ENCODE results near the gene PLAC9. TPM values are rescaled to one million over a fixed set of nuclear protein-coding genes. Genes with fewer than 3 reads are reported as not detected.

Gene PLAC9, protein sequence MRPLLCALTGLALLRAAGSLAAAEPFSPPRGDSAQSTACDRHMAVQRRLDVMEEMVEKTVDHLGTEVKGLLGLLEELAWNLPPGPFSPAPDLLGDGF
- total RNA-seq (2021): 4.6 to 7.3 TPM (median 6.6 TPM) in 3 replicates
- Bru-seq, nascent RNA: percentile 31 among the genes with signal in this experiment
- long read RNA-seq, experiment 1, transcript PLAC9-201 (4 exons, 785 nt): major isoform, 6 of 6 reads
- long read RNA-seq, experiment 1, partial matches to known transcripts: 0 of 6 reads
- long read RNA-seq, experiment 1, other reads (novel, unspliced or antisense): 0 of 6 reads
- long read RNA-seq, experiment 2, transcript PLAC9-201 (4 exons, 785 nt): major isoform, 6 of 6 reads
- long read RNA-seq, experiment 2, partial matches to known transcripts: 0 of 6 reads
- long read RNA-seq, experiment 2, other reads (novel, unspliced or antisense): 0 of 6 reads
- long read RNA-seq, experiment 3: 0 reads

DNA sequence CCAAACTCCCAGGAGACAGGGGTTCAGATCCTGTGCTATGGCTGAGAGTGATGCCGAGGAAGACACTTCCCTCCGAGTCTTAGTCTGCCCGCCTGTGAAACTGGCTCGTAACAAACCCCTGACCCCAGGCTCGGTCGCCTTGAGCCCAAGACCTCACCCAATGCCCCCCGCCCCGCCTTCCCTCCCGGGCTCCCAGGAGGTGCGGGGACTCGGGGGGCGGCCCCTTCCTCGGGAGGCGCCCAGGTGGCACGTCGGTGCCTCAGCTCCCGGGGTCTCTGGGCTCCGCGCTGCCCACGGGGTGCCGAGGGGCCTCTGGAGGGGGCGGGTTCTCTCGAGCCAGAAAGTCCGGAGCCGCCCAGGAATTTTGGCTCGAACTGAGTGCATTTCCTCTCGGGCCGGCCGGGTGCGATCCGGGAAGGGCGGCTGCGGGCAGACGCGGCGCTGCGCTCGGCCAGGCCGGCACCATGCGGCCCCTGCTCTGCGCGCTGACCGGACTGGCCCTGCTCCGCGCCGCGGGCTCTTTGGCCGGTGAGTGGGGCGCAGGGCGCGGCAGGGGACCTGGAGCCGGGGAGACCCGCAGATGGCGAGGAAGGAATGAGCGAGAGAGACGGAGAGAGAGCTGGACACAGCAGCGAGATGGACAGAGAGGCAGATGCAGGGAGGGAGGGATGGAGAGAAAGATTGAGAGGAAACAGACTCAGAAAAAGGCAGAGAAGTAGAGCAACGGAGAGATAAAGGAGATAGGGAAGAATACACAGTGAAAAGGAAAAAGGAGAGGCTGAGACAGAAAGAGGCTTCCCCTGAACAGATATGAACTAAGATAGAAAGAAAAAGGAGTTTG lies at the start of gene PLAC9:
PLAC9 (plus strand) TSS at position 432 of the 841 bp plus-strand sequence; CDS start at position 465, 33 bp downstream.
- Mint-ChIP-seq H3K27ac (no peak within 1 kb of the TSS), H3K36me3 (no peaks in the 10 kb centered on the region), H3K9me3 (no peaks in the 10 kb centered on the region), H3K4me3 (peak within 1 kb of the TSS; percentile 74), H3K4me1 (peaks cover 21% of the 10 kb centered on the region), H3K27me3 (ENCODE audit: low read depth) (peaks cover 31% of the 10 kb centered on the region)
- TF ChIP-seq SP1 (CRISPR knock-in tag; conservative IDR thresholded peaks at IDR 0.05) (peak; percentile 29; the same call in 1 of the 2 replicates), RORB (CRISPR knock-in tag; IDR thresholded peaks at IDR 0.05) (no peak), KAT7 (CRISPR knock-in tag; IDR thresholded peaks at IDR 0.05; ENCODE audit: borderline replicate concordance) (peak; percentile 75; the same call in 1 of the 2 replicates)
- TF ChIP-seq, protein P1, sequence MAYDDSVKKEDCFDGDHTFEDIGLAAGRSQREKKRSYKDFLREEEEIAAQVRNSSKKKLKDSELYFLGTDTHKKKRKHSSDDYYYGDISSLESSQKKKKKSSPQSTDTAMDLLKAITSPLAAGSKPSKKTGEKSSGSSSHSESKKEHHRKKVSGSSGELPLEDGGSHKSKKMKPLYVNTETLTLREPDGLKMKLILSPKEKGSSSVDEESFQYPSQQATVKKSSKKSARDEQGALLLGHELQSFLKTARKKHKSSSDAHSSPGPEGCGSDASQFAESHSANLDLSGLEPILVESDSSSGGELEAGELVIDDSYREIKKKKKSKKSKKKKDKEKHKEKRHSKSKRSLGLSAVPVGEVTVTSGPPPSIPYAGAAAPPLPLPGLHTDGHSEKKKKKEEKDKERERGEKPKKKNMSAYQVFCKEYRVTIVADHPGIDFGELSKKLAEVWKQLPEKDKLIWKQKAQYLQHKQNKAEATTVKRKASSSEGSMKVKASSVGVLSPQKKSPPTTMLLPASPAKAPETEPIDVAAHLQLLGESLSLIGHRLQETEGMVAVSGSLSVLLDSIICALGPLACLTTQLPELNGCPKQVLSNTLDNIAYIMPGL (CRISPR knock-in tag; IDR thresholded peaks at IDR 0.05): peak; percentile 76
- TF ChIP-seq, protein P2, sequence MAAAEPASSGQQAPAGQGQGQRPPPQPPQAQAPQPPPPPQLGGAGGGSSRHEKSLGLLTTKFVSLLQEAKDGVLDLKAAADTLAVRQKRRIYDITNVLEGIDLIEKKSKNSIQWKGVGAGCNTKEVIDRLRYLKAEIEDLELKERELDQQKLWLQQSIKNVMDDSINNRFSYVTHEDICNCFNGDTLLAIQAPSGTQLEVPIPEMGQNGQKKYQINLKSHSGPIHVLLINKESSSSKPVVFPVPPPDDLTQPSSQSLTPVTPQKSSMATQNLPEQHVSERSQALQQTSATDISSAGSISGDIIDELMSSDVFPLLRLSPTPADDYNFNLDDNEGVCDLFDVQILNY (CRISPR knock-in tag; IDR thresholded peaks at IDR 0.05): no peak
- TF ChIP-seq, protein P3, sequence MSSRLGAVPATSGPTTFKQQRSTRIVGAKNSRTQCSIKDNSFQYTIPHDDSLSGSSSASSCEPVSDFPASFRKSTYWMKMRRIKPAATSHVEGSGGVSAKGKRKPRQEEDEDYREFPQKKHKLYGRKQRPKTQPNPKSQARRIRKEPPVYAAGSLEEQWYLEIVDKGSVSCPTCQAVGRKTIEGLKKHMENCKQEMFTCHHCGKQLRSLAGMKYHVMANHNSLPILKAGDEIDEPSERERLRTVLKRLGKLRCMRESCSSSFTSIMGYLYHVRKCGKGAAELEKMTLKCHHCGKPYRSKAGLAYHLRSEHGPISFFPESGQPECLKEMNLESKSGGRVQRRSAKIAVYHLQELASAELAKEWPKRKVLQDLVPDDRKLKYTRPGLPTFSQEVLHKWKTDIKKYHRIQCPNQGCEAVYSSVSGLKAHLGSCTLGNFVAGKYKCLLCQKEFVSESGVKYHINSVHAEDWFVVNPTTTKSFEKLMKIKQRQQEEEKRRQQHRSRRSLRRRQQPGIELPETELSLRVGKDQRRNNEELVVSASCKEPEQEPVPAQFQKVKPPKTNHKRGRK (CRISPR knock-in tag; IDR thresholded peaks at IDR 0.05; ENCODE audit: borderline replicate concordance): 0 out of 2 replicates have a peak, but pooled peaks have one; percentile 34
- ChIA-PET CTCF (interaction anchor here (0.9 to 4.8 kb wide), 9 partner anchors 9 to 153 kb away, joined by 3 to 31 read pairs (median 6); no protein-coding TSS in a partner anchor), POLR2A (no interaction called here)
- peak; percentile 63 for DNase-seq (ENCODE audit: low spot score)
- ATAC-seq: peak; percentile 73

DNA sequence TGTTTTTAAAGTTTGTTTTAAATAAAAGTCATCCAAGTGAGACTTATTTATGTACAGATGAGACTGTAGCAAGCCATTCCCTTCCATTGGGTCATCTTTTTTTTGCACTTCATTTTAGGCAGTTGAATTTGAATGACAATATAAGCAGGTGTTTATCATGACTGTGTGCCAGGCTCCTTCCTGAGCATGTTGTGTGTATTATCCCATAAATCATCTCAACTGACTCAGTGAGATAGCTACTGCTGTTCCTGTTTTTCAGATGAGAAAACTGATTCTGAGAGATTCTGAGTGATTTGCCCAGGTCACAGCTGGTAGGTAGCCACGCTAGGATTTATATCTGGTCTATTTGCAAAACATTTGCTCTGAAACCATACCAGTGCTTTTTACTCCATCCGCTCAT lies 42.4 kb upstream of the PLAC9 start:
- POLR2A ChIA-PET: no interaction called here
- no peaks in the 10 kb centered on the region for H3K4me1 Mint-ChIP-seq
- DNase-seq (ENCODE audit: low spot score): no peak
- H3K36me3 Mint-ChIP-seq: no peaks in the 10 kb centered on the region
- no peak overlapping the region for H3K4me3 Mint-ChIP-seq
- H3K27ac Mint-ChIP-seq: no peak overlapping the region
- no peaks in the 10 kb centered on the region for H3K9me3 Mint-ChIP-seq
- CTCF ChIA-PET: interaction anchor here (1.1 to 1.5 kb wide), 2 partner anchors 31 to 40 kb away, joined by 3 to 5 read pairs; no protein-coding TSS in a partner anchor
- ATAC-seq: no peak
- H3K27me3 Mint-ChIP-seq (ENCODE audit: low read depth): no peaks in the 10 kb centered on the region
- no peak for TF ChIP-seq NR2C2 (CRISPR knock-in tag; IDR thresholded peaks at IDR 0.05)
- TF ChIP-seq, protein P4, sequence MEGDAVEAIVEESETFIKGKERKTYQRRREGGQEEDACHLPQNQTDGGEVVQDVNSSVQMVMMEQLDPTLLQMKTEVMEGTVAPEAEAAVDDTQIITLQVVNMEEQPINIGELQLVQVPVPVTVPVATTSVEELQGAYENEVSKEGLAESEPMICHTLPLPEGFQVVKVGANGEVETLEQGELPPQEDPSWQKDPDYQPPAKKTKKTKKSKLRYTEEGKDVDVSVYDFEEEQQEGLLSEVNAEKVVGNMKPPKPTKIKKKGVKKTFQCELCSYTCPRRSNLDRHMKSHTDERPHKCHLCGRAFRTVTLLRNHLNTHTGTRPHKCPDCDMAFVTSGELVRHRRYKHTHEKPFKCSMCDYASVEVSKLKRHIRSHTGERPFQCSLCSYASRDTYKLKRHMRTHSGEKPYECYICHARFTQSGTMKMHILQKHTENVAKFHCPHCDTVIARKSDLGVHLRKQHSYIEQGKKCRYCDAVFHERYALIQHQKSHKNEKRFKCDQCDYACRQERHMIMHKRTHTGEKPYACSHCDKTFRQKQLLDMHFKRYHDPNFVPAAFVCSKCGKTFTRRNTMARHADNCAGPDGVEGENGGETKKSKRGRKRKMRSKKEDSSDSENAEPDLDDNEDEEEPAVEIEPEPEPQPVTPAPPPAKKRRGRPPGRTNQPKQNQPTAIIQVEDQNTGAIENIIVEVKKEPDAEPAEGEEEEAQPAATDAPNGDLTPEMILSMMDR (IDR thresholded peaks at IDR 0.05): no peak
- TF ChIP-seq SOX15 (CRISPR knock-in tag; IDR thresholded peaks at IDR 0.05): no peak
- no peak for TF ChIP-seq GRHL2 (CRISPR knock-in tag; IDR thresholded peaks at IDR 0.05; ENCODE audit: insufficient replicate concordance, severe bottlenecking)
- no peak for TF ChIP-seq JAZF1 (CRISPR knock-in tag; IDR thresholded peaks at IDR 0.05)
- no peak for TF ChIP-seq GTF2I (CRISPR knock-in tag; conservative IDR thresholded peaks at IDR 0.05)
- no peak for TF ChIP-seq CREB1 (CRISPR knock-in tag; IDR thresholded peaks at IDR 0.05)
- TF ChIP-seq, protein P5, sequence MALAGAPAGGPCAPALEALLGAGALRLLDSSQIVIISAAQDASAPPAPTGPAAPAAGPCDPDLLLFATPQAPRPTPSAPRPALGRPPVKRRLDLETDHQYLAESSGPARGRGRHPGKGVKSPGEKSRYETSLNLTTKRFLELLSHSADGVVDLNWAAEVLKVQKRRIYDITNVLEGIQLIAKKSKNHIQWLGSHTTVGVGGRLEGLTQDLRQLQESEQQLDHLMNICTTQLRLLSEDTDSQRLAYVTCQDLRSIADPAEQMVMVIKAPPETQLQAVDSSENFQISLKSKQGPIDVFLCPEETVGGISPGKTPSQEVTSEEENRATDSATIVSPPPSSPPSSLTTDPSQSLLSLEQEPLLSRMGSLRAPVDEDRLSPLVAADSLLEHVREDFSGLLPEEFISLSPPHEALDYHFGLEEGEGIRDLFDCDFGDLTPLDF (CRISPR knock-in tag; IDR thresholded peaks at IDR 0.05): no peak
- TF ChIP-seq CREM (CRISPR knock-in tag; IDR thresholded peaks at IDR 0.05): no peak
- TF ChIP-seq, protein P2 (CRISPR knock-in tag; IDR thresholded peaks at IDR 0.05): no peak

Measured in WTC11 (cell line).